Right renal pelvis (tissue), 4 donors: ENCODE measurements around the gene MTG2. TPM values are rescaled to one million over a fixed set of nuclear protein-coding genes. Genes with fewer than 3 reads are reported as not detected.
A peak's percentile ranks its signal among the peaks of the same experiment; 100 is the strongest.

Experiments
- DNase-seq, 4 donors: peaks; one replicate each; pipeline ENCODE4 v3.0.0-alpha.2; 2013; ENCODE audit warnings: low read depth in 4 of 4, low spot score in 3 of 4, missing footprints in 1 of 4
- polyA plus RNA-seq, 4 donors: library from polyadenylated mRNA; unstranded; fragments of 120-200 nt; gene quantifications; one replicate each; pipeline ENCODE4 v1.2.1, GENCODE V29; 2013; ENCODE audit not compliant: insufficient read length in 4 of 4

The MTG2 gene, protein sequence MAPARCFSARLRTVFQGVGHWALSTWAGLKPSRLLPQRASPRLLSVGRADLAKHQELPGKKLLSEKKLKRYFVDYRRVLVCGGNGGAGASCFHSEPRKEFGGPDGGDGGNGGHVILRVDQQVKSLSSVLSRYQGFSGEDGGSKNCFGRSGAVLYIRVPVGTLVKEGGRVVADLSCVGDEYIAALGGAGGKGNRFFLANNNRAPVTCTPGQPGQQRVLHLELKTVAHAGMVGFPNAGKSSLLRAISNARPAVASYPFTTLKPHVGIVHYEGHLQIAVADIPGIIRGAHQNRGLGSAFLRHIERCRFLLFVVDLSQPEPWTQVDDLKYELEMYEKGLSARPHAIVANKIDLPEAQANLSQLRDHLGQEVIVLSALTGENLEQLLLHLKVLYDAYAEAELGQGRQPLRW
- polyA plus RNA-seq: 10 to 100 TPM; 34.3 to 39.2 (median 36.8) TPM

DNA sequence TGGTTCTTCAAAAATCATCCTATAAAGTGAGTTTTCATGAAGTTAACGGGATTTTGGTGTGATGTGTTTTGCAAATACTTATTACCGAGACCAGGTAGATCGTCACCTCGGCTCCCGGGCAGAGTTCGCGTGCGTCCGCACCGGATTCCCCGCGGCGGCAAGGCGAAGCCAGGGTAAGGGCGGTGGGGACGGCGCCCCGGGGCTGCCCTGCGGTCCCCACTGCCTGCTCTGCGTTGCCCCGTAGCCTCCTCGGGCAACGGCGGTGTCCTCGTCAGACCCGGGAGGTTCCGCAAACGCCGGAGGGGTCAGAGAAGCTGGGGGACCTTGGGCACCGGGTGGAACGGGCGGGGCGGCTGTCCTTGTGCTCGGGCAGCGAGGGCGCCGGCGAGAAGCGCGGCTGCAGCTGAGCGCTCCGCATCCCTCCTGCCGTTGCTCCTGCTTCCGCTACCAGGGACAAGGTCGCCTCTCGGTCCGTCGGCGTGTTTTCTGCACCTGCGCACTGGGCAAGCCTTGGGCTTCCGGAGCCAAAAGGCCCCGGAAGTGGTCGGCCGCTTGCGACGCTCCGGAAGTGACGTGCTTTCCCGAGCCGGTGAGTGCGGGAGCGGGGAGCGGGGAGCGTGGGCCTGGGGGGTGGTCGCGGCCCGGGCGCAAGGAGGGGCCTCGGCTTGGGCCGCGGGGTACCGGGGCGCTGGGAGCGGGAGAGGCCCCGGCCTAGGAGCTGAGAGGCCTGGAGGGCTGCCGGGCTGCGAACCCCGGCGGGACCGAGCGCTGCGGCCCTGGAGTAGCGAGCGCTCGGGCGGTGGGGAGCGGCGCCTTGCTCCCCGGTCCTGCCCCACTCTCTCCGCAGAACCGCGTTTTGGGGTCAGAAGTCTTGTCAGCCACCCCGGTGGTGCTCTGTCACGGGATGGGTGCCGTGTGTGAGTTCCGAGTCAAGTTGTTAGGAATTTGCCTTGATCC is at the start of gene MTG2:
MTG2 (plus strand) TSS at position 560 of the 957 bp plus-strand sequence. CDS start 10,393 bp downstream, outside the sequence.
- peak; percentile 87 to 95 (median 90) for DNase-seq

DNA sequence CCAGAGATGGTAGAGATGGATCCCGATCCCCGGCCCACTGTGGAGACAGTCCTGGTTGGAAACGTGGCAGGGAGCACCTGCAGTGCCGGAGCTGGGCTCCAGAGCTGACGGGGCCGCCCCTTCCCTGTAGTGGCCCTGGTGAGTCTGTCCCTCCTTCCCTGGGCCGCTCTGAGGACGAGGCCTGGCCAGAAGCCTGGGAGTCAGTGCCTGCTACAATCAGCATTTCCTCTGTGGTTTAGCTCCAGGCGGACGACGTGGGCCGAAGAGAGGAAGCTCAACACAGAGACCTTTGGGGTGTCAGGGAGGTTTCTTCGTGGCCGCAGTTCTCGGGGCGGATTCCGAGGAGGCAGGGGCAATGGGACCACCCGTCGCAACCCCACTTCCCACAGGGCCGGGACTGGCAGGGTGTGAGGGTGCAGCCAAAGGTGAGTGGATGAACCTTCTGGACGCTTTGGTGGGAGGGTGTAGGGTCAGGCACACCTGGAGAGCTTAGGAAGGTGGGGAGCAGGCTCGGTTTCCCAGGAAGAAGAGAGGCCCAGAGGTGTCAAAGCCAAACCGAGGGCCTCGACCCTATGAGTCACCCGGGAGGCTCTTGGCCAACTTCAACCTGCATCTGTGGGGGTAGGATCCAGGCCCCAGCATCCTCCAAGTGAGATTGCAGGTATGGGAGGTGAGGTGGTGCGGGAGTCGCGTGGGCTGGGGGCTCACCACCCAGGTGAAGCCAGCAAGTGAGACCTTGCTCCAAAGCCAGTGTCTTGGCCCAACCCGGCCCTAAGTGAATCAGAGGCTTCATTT is 49.6 kb upstream of the MTG2 start:
- DNase-seq: no peak

DNA sequence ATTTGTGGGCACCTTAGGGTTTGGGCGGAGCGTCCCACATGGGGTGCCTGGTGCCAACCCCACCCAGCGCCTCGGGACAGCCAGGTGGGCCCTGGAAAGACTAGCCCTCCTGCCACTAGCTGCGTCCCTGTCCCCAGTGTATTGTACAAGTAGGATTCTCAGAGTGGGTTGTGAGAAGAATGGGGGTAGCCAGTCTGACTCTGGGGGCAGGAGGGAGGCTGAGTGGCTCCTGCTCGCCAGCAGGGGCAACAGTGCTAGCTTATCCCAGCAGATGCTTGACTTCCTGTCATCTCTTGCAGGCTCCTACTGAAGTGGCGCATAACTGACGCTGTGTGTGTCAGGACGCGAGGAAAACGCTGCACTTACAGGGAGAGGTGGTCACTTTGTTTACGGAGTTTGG is 49.0 kb upstream of the MTG2 start:
- no peak for DNase-seq

DNA sequence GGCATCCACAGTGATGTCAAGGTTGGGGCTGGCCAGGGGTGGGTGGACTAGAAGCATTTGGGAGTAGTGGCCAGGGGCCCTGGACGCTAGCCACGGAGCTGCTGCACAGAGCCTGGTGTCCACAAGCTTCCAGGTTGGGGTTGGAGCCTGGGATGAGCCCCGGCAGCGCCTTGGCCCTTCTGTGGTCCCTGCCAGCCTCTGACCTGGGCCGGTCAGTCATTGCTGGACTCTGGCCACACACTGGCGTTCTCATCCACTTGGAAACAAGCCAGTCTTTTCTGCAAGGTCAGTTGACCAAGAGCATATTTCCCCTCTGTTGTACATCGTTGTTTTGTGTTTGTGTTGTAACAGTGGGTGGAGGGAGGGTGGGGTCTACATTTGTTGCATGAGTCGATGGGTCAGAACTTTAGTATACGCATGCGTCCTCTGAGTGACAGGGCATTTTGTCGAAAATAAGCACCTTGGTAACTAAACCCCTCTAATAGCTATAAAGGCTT is 48.0 kb upstream of the MTG2 start:
- DNase-seq: no peak

DNA sequence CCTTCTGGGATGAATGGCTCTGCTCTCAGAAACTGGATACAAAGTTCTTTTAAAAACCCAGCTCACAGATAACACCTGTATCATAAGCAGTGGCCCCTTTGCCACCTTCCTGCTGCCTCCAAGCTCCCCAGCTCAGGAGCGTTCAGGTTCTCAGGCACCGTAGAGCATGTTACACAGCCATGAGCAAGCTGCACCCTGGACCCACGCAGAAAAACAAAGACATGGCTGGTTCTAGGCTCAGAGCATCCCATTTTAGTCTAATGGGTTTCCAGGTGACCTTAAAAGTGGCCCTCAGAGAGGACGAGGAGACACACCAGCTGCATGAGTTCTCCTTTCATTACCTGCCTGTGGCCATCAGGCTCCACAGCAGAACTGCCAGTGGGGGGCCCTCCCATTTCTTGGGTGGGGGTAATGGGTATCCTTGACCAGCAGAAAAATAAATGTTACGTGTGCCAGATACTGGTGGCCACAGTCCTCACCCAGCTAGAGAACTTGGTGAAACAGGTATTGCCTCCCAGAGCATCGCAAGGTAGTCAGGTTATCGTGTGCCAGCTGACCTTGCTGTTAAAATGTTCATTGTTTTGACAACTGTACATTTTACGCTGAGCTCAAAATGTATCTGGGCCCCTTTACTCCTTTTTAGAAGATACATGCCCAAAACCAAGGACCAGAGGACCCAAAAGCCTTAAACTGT is 47.1 kb upstream of the MTG2 start:
- no peak for DNase-seq

DNA sequence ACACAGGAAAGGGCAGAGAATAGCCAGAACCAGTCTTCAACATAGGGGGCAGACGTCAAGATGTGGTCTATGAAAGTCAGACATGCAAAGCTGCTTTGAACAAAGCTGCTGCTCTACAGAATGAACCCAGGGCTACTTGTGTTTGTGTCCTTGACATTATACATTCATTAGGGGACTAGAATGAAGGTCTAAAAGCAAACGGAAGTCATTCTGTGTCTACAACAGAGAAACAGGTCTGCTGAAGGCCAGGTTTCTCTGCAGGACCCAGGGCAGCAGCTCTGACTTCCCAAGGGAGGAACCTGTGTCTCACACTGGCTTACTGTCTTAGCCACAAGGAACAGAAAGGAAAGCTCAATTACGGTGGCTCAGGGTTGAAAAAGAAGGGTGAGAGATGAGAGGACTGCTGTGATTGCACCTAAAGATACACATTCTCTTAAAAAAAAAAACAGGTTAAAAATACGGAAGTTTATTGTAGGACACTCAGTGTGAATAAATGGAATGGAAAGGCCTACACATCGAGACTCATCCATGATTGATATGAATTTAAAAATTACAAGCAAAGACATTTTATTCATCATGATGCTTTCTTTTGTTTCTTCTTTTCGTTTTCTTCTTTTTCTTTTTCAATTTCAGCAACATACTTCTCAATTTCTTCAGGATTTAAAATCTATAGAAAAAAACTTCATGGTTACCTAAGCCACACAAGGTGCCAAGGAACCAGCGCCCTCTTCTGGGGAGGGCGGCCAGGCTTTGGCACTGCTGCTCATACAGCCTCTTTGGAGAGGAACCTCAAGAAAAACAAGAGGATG is 46.3 kb upstream of the MTG2 start:
- DNase-seq: no peak

DNA sequence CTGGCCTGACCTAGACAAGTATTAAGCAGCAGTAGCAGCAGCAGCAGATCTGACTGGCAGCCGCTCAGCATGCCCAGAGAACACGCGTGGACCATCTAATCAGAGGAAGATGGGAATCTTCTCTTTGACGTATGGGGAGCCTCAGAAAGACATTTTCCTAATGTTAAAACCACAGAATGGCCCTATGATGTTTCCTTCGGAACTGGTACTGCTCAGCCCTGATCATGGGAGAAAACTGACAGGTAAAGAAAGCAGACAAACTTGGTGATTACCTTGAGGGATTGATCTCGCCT is 45.8 kb upstream of the MTG2 start:
- no peak for DNase-seq

DNA sequence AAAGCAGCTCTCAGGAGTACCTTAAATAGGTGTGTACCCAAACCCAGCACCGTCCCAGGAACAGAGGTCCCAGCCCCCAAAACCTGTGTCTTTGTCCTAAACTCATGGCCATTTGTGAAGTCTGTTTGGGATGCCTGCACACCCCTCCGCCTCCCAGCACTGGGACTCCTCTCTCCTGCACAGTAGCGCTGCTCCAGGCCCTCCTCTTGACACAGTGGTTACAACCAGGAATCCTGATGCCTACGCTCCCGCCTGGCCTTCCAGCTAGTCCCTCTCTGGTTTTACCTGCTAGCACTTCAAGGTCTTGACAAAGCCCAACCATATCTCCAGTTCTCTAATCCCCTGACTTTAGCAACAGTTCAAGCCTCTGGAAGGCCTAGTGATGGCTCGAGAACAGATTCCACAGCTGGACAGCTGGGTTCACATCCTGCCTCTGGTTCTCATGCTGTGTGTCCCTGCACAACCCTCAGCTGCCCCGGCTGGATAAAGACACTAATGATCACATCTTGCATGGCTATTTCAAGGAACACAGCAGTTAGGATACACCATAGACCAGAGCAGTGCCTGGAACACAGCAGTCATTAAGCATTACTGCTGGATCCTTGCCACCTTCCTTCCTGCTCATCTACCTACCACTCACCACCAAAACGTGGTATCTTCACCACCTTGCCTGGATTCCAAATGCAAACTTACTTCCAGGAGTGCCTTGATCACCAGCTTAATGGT is 45.2 kb upstream of the MTG2 start:
- no peak for DNase-seq

DNA sequence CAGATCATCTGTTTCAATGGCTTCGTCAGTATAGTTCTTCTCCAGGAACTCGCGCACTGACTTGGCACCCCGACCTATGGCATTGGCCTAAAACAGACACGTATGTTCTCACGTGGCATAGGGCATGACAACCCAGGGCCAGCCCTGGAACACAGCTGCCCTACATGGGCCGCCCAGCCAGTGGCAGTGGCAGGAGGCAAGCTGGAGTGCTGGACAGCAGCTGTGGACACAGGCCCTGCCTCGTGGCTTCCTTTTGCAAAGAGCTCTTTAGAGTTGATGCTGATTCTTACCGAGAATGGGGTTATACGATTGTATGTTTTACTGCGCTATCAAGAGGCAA is 44.7 kb upstream of the MTG2 start:
- no peak for DNase-seq

DNA sequence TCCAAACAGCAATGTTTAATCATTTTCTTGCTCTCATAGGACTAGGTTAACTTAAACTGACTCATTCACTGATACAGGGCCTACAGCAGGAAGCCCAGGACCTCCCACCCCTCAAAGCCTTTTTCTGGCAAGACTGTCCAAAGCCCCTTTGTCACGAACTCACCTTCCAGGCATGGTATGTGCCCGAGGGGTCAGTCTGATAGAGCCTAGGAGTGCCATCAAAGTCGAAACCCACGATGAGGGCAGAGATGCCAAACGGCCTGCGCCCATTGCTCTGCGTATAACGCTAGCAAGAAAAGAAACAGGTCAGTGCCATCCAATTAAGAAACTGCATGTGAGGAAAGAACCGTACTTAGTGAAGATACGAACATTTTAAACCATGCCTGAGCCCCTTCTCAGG is 43.9 kb upstream of the MTG2 start:
- no peak for DNase-seq

DNA sequence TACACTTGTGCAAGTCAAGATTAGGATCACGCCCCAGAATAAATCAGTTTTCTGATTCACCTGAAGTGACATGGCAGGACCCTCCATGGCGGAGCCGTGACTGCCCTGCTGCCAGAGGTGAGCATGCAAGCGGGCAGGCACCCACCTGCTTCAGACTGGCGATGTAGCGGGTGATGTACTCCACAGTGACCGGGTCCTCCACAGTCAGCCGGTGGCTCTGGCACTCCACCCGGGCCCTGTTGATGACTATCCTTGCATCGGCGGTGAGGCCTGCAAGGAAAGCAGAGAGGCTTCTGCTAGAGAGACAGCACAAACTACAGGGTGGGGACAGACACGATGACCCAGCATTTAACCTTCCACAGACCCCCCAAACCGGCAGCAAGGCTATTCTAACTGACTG is 43.2 kb upstream of the MTG2 start:
- DNase-seq: no peak

DNA sequence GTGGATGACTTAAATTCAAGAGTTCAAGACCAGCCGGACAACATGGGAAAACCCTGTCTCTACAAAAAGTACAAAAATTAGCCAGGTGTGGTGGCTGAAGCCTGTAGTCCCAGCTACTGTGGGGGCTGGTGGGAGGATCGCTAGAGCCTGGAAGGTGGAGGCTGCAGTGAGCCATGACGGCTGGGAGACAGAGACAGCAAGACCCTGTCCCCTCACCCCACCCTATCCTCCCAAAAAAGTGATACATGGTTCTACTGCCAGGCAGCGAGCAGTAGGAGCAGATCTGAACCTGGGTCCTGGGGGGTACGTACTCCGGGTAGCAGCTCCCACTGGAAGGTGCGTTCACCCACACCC is 41.8 kb upstream of the MTG2 start:
- DNase-seq: no peak

DNA sequence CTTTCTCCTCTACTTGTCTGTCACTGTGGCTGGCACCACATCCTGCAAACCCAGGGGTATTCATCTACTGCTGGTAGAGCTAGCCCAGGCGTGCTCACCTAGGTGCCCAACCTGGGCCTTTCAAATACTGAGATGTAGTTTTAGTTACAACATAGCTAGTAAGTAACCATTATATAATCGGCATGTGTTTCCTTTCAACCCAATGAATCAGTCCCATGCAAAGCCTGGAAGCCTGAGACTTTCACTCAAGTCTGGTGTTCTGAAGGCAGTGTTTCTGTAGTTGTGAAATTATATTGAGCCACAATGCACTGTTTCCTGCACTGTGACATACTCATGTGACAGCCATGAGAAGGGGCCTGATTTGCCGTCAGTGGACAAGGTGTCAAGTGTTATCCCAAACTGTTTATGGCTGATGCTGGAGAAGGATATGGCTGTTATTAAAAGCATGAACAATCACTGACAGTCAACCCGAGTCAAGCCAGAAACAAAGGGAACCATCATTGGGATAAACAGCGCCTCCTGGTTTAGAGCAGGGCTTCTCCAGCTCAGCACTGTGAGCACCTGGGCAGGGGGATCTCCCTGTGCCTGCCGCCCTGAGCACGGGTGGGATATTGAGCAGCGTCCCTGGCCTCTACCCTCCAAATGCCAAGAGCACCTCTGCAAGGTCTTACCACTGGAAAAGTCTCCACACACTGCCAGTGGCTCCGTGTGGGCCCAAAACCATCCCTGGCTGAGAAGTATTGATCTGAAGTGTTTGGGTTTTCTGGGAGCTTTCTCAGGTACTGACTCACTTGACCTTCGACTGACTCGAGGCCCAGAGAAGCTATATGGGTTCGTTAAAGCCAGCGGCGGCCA is 41.2 kb upstream of the MTG2 start:
- DNase-seq: no peak

DNA sequence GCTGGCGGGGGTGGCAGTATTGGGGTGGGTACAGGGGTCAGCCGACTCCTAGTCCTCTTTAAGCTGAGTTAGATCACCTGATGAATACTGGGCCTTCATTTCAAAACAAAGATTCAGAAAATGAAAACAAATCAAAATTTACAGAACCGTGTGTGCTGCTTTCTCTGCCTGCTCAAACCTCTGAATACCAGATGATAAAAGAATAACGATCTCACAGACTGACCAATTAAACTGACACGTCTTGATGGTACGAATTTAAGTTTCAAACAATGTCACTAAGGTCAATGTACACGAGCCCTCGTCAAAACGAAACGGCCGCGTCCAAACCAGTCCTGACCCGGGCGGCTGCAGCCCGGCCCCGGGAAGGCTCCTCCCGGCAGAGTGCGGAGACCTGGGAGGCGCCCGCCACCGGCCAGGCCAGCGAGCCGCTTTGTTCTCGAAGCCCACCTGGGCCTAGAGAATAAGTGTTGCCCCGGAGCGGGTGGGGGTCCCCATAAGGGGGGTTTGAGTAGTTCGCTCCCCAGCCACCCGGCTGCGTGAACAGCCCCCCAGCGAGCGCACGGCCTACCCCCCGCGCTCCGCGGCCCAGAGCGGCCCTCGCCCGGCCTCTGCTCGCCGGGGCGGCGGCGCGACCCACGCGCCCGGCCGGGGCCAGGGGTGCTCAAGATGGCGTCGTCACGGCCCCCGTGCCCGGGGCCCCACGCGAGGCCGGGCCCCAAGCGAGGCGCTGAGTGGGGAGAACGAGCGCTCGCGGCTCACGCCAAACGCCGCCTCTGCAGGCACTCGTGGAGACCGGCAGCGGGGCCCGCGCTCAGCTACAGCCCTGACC is 40.4 kb upstream of the MTG2 start:
- no peak for DNase-seq

DNA sequence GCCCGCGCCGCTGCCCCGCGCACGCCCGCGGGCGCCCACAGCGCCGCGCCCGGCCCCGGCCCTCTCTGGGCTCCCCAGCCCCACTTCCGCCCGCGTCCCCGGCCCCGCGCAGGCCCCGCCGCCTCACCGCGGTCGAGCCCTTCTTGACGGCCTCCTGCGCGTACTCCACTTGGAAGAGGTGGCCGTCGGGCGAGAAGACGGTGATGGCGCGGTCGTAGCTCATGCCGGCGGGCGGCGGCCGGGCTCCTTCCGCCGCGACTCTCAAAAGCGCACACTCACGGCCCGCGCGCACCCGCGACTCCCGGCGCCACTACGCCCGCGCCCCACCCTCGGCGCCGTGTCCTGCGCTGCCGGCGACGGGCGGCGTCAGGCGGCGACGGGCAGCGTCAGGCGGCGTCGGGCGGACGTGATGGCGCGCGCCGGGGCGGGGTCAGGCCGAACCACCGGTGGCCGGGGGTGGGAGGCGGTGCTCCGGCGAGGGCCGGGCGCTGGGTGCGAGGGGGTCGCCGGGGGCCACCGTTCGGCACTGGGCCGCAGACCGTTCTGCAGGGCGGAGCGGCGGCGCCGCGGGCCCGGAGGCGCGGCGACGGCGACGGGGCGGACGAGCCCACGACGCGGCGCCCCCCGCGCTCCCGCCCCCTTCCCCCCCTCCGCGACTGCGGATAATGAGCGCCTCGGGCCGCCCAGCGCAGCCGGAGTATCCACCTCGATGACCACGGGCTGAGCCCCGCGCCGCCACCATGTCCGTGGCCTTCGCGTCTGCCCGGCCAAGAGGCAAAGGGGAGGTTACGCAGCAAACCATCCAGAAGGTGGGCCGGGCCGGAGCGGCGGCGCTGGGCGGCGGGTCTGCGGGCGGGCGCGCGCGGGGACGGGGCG is 39.5 kb upstream of the MTG2 start, which contains the start of the genes PSMA7 and SS18L1:
PSMA7 (minus strand) TSS at position 314 of the 876 bp plus-strand sequence; CDS start at position 223, 91 bp downstream.
SS18L1 (plus strand) TSS at position 689 of the 876 bp plus-strand sequence; CDS start at position 741, 52 bp downstream.
- peak in 2 of 4 donors; percentile 74 to 75 for DNase-seq
